Measurements from ENCODE around the gene TMC5.
"Not testable (repeated sequence)": the region's sequence is repeated elsewhere in the genome, so short reads cannot be mapped to it uniquely, and the experiment has no call there.

Gene TMC5

GRCh38 chr16:19543278-19543996 is 125.8 kb downstream of the TMC5 start:
- DNase-seq (ENCODE audit: low spot score) = not testable (repeated sequence)

DNA sequence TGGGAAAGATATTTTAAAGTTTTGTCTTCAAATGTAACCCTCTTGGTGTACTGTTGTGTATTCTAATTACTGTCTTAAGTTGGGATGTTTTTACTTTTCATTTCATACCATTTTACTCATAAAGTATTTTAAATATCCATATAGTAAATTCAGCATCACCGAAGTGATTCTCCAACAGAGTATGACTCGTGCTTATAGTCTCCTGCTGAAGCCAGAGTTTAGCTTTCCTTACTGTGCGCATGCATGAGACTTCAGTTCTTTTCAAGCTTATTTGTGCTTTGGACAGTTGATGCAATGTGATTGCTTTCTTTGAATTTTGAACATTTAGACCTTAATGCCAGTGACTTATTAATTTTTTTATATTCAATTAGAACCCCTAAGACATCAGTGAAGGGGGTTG is 130.5 kb downstream of the TMC5 start:
- DNase-seq (ENCODE audit: low spot score) = no peak
